Occipital lobe (tissue), 2 donors: ENCODE results near the gene RELA. TPM values are rescaled to one million over a fixed set of nuclear protein-coding genes. Genes with fewer than 3 reads are reported as not detected.

Source experiments
- DNase-seq: peaks from one replicate; lab custom pipeline; 2025; lab: John Stamatoyannopoulos, UW
- total RNA-seq: library from RNA; depleted of rRNA; stranded (reverse); fragments of >200 nt; gene quantifications from one replicate; pipeline ENCODE4 v1.2.3, GENCODE V29; 2014

The RELA gene
- total RNA-seq, 1 donor from 2014 or later, result 12.6 TPM

GRCh38 chr11:65634440-65634839 lies 28.3 kb downstream of the RELA start:
- DNase-seq, result no peak

GRCh38 chr11:65634109-65634436 lies 28.6 kb downstream of the RELA start:
- DNase-seq, result no peak

- no peak for DNase-seq
These were observed 29.2 kb downstream of the RELA start for GRCh38 chr11:65633390-65634108.

- no peak for DNase-seq
These were observed 32.5 kb downstream of the RELA start for GRCh38 chr11:65630215-65630614.

- DNase-seq, result no peak
These were observed 33.1 kb downstream of the RELA start for GRCh38 chr11:65629579-65629978.

GRCh38 chr11:65627202-65627601 lies 35.5 kb downstream of the RELA start:
- DNase-seq, result no peak

GRCh38 chr11:65625628-65626342 lies 36.9 kb downstream of the RELA start:
- no peak for DNase-seq

GRCh38 chr11:65624931-65625627 lies 37.6 kb downstream of the RELA start:
- no peak for DNase-seq

GRCh38 chr11:65623852-65624616 lies 38.7 kb downstream of the RELA start:
- no peak for DNase-seq

- DNase-seq, result no peak
These were observed 39.5 kb downstream of the RELA start for GRCh38 chr11:65623177-65623576.

- DNase-seq, result no peak
These were observed 40.7 kb downstream of the RELA start for GRCh38 chr11:65622011-65622410.

GRCh38 chr11:65621460-65621859 lies 41.3 kb downstream of the RELA start:
- no peak for DNase-seq

GRCh38 chr11:65620666-65621065 lies 42.0 kb downstream of the RELA start:
- no peak for DNase-seq

- DNase-seq, result no peak
These were observed 43.3 kb downstream of the RELA start for GRCh38 chr11:65619281-65619928.

- no peak for DNase-seq
These were observed 44.0 kb downstream of the RELA start for GRCh38 chr11:65618763-65619162.

GRCh38 chr11:65617990-65618751 lies 44.5 kb downstream of the RELA start:
- DNase-seq, result no peak

- no peak for DNase-seq
These were observed 45.4 kb downstream of the RELA start for GRCh38 chr11:65617136-65617850.

GRCh38 chr11:65616575-65617001 lies 46.1 kb downstream of the RELA start:
- no peak for DNase-seq

GRCh38 chr11:65615950-65616574 lies 46.7 kb downstream of the RELA start:
- no peak for DNase-seq
